GM23338 (cell line): ENCODE measurements around the gene BICC1. TPM values are rescaled to one million over a fixed set of nuclear protein-coding genes. Genes with fewer than 3 reads are reported as not detected.

Experiments
- ATAC-seq: fragments of 200-7000 bp; cut with Tn5 transposase; 3 replicates; pipeline ENCODE4 v1.9.1; 2020
- DNase-seq: peaks from one replicate; pipeline ENCODE4 v3.0.0-alpha.2; 2015; ENCODE audit warnings: low spot score
- H2AFZ ChIP-seq: fragments of 200-600 bp; sonication (generic); 2 replicates; pipeline ENCODE4 v1.8.0; 2016; ENCODE audit warnings: antibody characterized with exemption, mild to moderate bottlenecking, moderate library complexity
- H3F3A ChIP-seq: fragments of 200-600 bp; sonication (generic); replicated peaks from 2 replicates; pipeline ENCODE4 v1.8.0; 2017; ENCODE audit warnings: antibody characterized with exemption, mixed run types, low read depth
- H3K27ac ChIP-seq: fragments of 200-600 bp; sonication (generic); 2 replicates; pipeline ENCODE4 v1.6.1; 2016; ENCODE audit warnings: low read depth
- H3K27me3 ChIP-seq: fragments of 200-600 bp; sonication (generic); 2 replicates; pipeline ENCODE4 v1.8.0; 2016; ENCODE audit warnings: mild to moderate bottlenecking, mixed run types, moderate library complexity; ENCODE audit not compliant: insufficient read depth
- H3K36me3 ChIP-seq: fragments of 200-600 bp; sonication (generic); 2 replicates; pipeline ENCODE4 v1.8.0; 2016; ENCODE audit warnings: mild to moderate bottlenecking; ENCODE audit not compliant: insufficient read depth
- H3K4me1 ChIP-seq: fragments of 200-600 bp; sonication (generic); 2 replicates; pipeline ENCODE4 v1.8.0; 2016; ENCODE audit warnings: mild to moderate bottlenecking, moderate library complexity; ENCODE audit not compliant: insufficient read depth
- H3K4me2 ChIP-seq: fragments of 200-600 bp; sonication (generic); 2 replicates; pipeline ENCODE4 v1.7.1; 2017; ENCODE audit warnings: mixed run types
- H3K4me3 ChIP-seq: fragments of 200-600 bp; sonication (generic); 2 replicates; pipeline ENCODE4 v1.6.1; 2016; ENCODE audit warnings: mixed run types
- H3K79me2 ChIP-seq: fragments of 200-600 bp; sonication (generic); replicated peaks from 2 replicates; pipeline ENCODE4 v1.8.0; 2017; ENCODE audit warnings: mild to moderate bottlenecking; ENCODE audit not compliant: insufficient read depth
- H3K9me2 ChIP-seq: fragments of 200-600 bp; sonication (generic); 2 replicates; pipeline ENCODE4 v1.8.0; 2017; ENCODE audit not compliant: insufficient read depth
- H4K20me1 ChIP-seq: fragments of 200-600 bp; sonication (generic); replicated peaks from 2 replicates; pipeline ENCODE4 v1.8.0; 2017; ENCODE audit warnings: mild to moderate bottlenecking; ENCODE audit not compliant: insufficient read depth
- H3K27ac Mint-ChIP-seq: 2 replicates; pipeline ENCODE4 v1.8.0; 2020; ENCODE audit warnings: inconsistent platforms, mild to moderate bottlenecking, moderate library complexity, mixed read lengths
- H3K27me3 Mint-ChIP-seq: 3 replicates; pipeline ENCODE4 v1.8.0; 2022; ENCODE audit warnings: low read depth, mild to moderate bottlenecking, moderate library complexity, mixed read lengths, inconsistent platforms; ENCODE audit not compliant: insufficient read depth, poor library complexity
- H3K36me3 Mint-ChIP-seq: 3 replicates; pipeline ENCODE4 v1.8.0; 2021; ENCODE audit warnings: low read depth, mild to moderate bottlenecking, inconsistent platforms, moderate library complexity, mixed read lengths
- H3K4me1 Mint-ChIP-seq: 3 replicates; pipeline ENCODE4 v1.8.0; 2020; ENCODE audit warnings: mild to moderate bottlenecking, inconsistent platforms, mixed read lengths
- H3K4me3 Mint-ChIP-seq: 3 replicates; pipeline ENCODE4 v1.8.0; 2021; ENCODE audit warnings: moderate library complexity, mild to moderate bottlenecking, inconsistent platforms, mixed read lengths
- H3K9me3 Mint-ChIP-seq: 3 replicates; pipeline ENCODE4 v1.8.0; 2020; ENCODE audit warnings: moderate library complexity, mild to moderate bottlenecking, inconsistent platforms, mixed read lengths
- EZH2phosphoT487 ChIP-seq: fragments of 200-600 bp; sonication (generic); IDR thresholded peaks from one replicate; pipeline ENCODE4 v1.8.1; 2018; ENCODE audit warnings: antibody characterized with exemption; ENCODE audit not compliant: unreplicated experiment
- JUNB ChIP-seq: IDR thresholded peaks from one replicate; pipeline ENCODE4 v1.6.1; 2016; ENCODE audit warnings: antibody characterized with exemption; ENCODE audit not compliant: unreplicated experiment
- STAT1 ChIP-seq: IDR thresholded peaks from one replicate; pipeline ENCODE4 v1.6.1; 2016; ENCODE audit warnings: antibody characterized with exemption; ENCODE audit not compliant: unreplicated experiment
- ZNF114 ChIP-seq: fragments of 250-450 bp; sonication (Bioruptor Pico); IDR thresholded peaks from 2 replicates; pipeline ENCODE4 v1.5.0; 2020; ENCODE audit warnings: mild to moderate bottlenecking, moderate library complexity
- polyA plus RNA-seq: library from polyadenylated mRNA; unstranded; fragments of >200 nt; fragmentation: Nextera tagmentation; extraction: Ambion mirVana; gene quantifications from 2 replicates; pipeline ENCODE4 v1.2.1, GENCODE V29; 2016
- total RNA-seq: library from RNA; depleted of rRNA; stranded (reverse); fragments of >200 nt; shearing (Covaris generic); gene quantifications from 2 replicates; pipeline ENCODE4 v1.2.3, GENCODE V29; 2014
- TF ChIP-seq, protein P1 (sequence below): IDR thresholded peaks from one replicate; pipeline ENCODE4 v1.6.1; 2018; ENCODE audit warnings: antibody characterized with exemption; ENCODE audit not compliant: unreplicated experiment
- TF ChIP-seq, protein P2 (sequence below): IDR thresholded peaks from 2 replicates; pipeline ENCODE4 v1.6.1; 2016; ENCODE audit warnings: antibody characterized with exemption

BICC1 gene
- total and polyA plus RNA-seq, 2 experiments from 2014 or later = 1.3 to 2.2 TPM

DNA sequence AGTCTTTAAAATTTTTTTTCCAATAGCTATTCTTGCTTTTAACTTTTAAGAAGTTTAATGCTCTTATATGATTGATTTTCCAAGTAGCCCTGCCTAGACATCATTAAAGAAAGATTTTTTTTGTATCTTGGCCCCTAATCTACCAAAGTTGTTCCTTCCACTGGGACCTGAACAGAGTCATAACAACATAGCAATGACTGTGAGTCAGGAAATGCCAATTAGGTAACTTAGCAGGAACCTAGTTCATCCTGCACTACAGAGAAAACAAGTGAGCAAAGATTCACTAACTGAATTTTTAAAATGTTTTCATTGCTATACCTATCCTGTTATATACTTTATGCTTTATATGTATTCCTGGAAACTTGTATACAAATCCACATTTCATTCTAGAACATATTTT lies 284.7 kb downstream of the BICC1 start (continued):
- TF ChIP-seq, protein P1, sequence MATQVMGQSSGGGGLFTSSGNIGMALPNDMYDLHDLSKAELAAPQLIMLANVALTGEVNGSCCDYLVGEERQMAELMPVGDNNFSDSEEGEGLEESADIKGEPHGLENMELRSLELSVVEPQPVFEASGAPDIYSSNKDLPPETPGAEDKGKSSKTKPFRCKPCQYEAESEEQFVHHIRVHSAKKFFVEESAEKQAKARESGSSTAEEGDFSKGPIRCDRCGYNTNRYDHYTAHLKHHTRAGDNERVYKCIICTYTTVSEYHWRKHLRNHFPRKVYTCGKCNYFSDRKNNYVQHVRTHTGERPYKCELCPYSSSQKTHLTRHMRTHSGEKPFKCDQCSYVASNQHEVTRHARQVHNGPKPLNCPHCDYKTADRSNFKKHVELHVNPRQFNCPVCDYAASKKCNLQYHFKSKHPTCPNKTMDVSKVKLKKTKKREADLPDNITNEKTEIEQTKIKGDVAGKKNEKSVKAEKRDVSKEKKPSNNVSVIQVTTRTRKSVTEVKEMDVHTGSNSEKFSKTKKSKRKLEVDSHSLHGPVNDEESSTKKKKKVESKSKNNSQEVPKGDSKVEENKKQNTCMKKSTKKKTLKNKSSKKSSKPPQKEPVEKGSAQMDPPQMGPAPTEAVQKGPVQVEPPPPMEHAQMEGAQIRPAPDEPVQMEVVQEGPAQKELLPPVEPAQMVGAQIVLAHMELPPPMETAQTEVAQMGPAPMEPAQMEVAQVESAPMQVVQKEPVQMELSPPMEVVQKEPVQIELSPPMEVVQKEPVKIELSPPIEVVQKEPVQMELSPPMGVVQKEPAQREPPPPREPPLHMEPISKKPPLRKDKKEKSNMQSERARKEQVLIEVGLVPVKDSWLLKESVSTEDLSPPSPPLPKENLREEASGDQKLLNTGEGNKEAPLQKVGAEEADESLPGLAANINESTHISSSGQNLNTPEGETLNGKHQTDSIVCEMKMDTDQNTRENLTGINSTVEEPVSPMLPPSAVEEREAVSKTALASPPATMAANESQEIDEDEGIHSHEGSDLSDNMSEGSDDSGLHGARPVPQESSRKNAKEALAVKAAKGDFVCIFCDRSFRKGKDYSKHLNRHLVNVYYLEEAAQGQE = no peak
- no peak for TF ChIP-seq ZNF114

DNA sequence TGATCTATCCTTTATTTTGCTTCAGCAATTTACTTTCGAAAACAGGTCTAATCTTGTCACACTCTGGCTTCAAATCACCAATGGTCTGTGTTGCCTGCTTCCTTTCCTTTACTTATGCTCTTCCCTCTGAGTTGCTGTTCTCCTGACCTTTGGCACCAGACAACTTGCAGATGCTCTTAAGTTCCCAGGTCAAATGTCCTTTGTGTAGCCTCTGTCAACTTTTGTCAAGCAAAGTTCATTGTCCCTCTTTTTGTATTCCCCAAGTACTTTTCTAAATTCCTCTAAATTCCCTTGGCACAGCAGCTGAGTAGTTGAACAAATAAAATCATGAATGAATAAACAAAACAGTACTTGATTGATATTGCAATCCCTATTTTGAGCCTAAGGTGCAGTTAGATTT lies 289.4 kb downstream of the BICC1 start:
- no peak overlapping the region for H3K27ac ChIP-seq
- no peaks in the 10 kb centered on the region for H3K4me1 Mint-ChIP-seq
- no peaks in the 10 kb centered on the region for H3K79me2 ChIP-seq
- H2AFZ ChIP-seq = no peak overlapping the region
- no peak for ATAC-seq
- H3K4me3 ChIP-seq = no peak overlapping the region
- DNase-seq = peak; percentile 9
- H3K4me3 Mint-ChIP-seq = no peak overlapping the region
- H3K27me3 ChIP-seq = no peaks in the 10 kb centered on the region
- H3K36me3 Mint-ChIP-seq = no peaks in the 10 kb centered on the region
- H3K9me2 ChIP-seq = no peaks in the 10 kb centered on the region
- no peak for TF ChIP-seq STAT1
- no peak for TF ChIP-seq EZH2phosphoT487
- no peak for TF ChIP-seq JUNB
- TF ChIP-seq, protein P2, sequence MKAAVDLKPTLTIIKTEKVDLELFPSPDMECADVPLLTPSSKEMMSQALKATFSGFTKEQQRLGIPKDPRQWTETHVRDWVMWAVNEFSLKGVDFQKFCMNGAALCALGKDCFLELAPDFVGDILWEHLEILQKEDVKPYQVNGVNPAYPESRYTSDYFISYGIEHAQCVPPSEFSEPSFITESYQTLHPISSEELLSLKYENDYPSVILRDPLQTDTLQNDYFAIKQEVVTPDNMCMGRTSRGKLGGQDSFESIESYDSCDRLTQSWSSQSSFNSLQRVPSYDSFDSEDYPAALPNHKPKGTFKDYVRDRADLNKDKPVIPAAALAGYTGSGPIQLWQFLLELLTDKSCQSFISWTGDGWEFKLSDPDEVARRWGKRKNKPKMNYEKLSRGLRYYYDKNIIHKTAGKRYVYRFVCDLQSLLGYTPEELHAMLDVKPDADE = no peak
- TF ChIP-seq, protein P1 = no peak
- H3K36me3 ChIP-seq = no peaks in the 10 kb centered on the region
- no peak overlapping the region for H3K27ac Mint-ChIP-seq
- H3K27me3 Mint-ChIP-seq = peaks cover 3% of the 10 kb centered on the region
- no peaks in the 10 kb centered on the region for H3K4me1 ChIP-seq
- no peaks in the 10 kb centered on the region for H3F3A ChIP-seq
- H3K4me2 ChIP-seq = no peak overlapping the region
- no peaks in the 10 kb centered on the region for H3K9me3 Mint-ChIP-seq
- no peaks in the 10 kb centered on the region for H4K20me1 ChIP-seq
